SK-N-SH treated with all-trans-retinoic acid at 6 μM for 48 hours (cell line): Measurements from ENCODE around the gene ALOX15B.

Experiments
- ATAC-seq: fragments of 200-7000 bp; cut with Tn5 transposase; 3 replicates; pipeline ENCODE4 v1.9.1; 2020; ENCODE audit warnings: mild to moderate bottlenecking, moderate library complexity
- ARNTL ChIP-seq: fragments of 450-650 bp; formaldehyde crosslinking; IDR thresholded peaks from 2 replicates; pipeline ENCODE4 v1.5.0; 2020; ENCODE audit warnings: low read depth, mild to moderate bottlenecking, moderate library complexity, borderline replicate concordance
- BACH2 ChIP-seq: fragments of 250-450 bp; sonication (Bioruptor Pico); IDR thresholded peaks from 2 replicates; pipeline ENCODE4 v1.9.0; 2021; ENCODE audit warnings: mild to moderate bottlenecking, borderline replicate concordance
- CREB5 ChIP-seq: fragments of 250-450 bp; sonication (Bioruptor Pico); IDR thresholded peaks from 2 replicates; pipeline ENCODE4 v1.5.1; 2020; ENCODE audit warnings: low read depth, mild to moderate bottlenecking, moderate library complexity
- CSDC2 ChIP-seq: fragments of 250-450 bp; sonication (Bioruptor Pico); IDR thresholded peaks from 2 replicates; pipeline ENCODE4 v1.5.0; 2020; ENCODE audit warnings: mild to moderate bottlenecking, moderate library complexity
- CSRNP3 ChIP-seq: fragments of 250-450 bp; sonication (Bioruptor Pico); IDR thresholded peaks from 2 replicates; pipeline ENCODE4 v1.5.1; 2021; ENCODE audit warnings: mild to moderate bottlenecking, moderate library complexity
- ESRRG ChIP-seq: fragments of 250-450 bp; sonication (Bioruptor Pico); IDR thresholded peaks from 2 replicates; pipeline ENCODE4 v1.6.1; 2021; ENCODE audit warnings: mild to moderate bottlenecking
- GLIS3 ChIP-seq: fragments of 250-450 bp; sonication (Bioruptor Pico); IDR thresholded peaks from 2 replicates; pipeline ENCODE4 v1.5.0; 2020; ENCODE audit warnings: mild to moderate bottlenecking, moderate library complexity
- ISL1 ChIP-seq: fragments of 250-450 bp; sonication (Bioruptor Pico); IDR thresholded peaks from 2 replicates; pipeline ENCODE4 v2.1.2; 2022; ENCODE audit warnings: mild to moderate bottlenecking, moderate library complexity
- OSR1 ChIP-seq: fragments of 250-450 bp; sonication (Bioruptor Pico); IDR thresholded peaks from 2 replicates; pipeline ENCODE4 v1.8.0; 2022; ENCODE audit warnings: moderate library complexity, mild to moderate bottlenecking, inconsistent platforms
- PATZ1 ChIP-seq: fragments of 250-450 bp; sonication (Bioruptor Pico); IDR thresholded peaks from 2 replicates; pipeline ENCODE4 v1.8.0; 2020; ENCODE audit warnings: mild to moderate bottlenecking, moderate library complexity, borderline replicate concordance
- PPARA ChIP-seq: fragments of 250-450 bp; sonication (Bioruptor Pico); IDR thresholded peaks from 2 replicates; pipeline ENCODE4 v1.5.0; 2020; ENCODE audit warnings: mild to moderate bottlenecking, borderline replicate concordance
- RARB ChIP-seq: fragments of 250-450 bp; sonication (Bioruptor Pico); IDR thresholded peaks from 2 replicates; pipeline ENCODE4 v1.8.0; 2021; ENCODE audit warnings: mild to moderate bottlenecking, moderate library complexity
- SNAI2 ChIP-seq: fragments of 250-450 bp; sonication (Bioruptor Pico); IDR thresholded peaks from 2 replicates; pipeline ENCODE4 v1.5.0; 2020; ENCODE audit warnings: mild to moderate bottlenecking, moderate library complexity
- TCF4 ChIP-seq: fragments of 250-450 bp; sonication (Bioruptor Pico); IDR thresholded peaks from 2 replicates; pipeline ENCODE4 v1.8.0; 2021; ENCODE audit warnings: mild to moderate bottlenecking, moderate library complexity, borderline replicate concordance
- TOX ChIP-seq: fragments of 250-450 bp; sonication (Bioruptor Pico); IDR thresholded peaks from 2 replicates; pipeline ENCODE4 v1.8.0; 2021; ENCODE audit warnings: mild to moderate bottlenecking, moderate library complexity, borderline replicate concordance
- TSHZ2 ChIP-seq: fragments of 250-450 bp; sonication (Bioruptor Pico); IDR thresholded peaks from 2 replicates; pipeline ENCODE4 v1.5.0; 2020; ENCODE audit warnings: mild to moderate bottlenecking, moderate library complexity
- ZC3H10 ChIP-seq: fragments of 250-450 bp; sonication (Bioruptor Pico); IDR thresholded peaks from 2 replicates; pipeline ENCODE4 v1.5.1; 2021; ENCODE audit warnings: mild to moderate bottlenecking, moderate library complexity
- ZFP3 ChIP-seq: fragments of 250-450 bp; sonication (Bioruptor Pico); IDR thresholded peaks from 2 replicates; pipeline ENCODE4 v1.5.0; 2020; ENCODE audit warnings: mild to moderate bottlenecking, moderate library complexity
- ZFP30 ChIP-seq: fragments of 450-650 bp; formaldehyde crosslinking; IDR thresholded peaks from 2 replicates; pipeline ENCODE4 v1.5.0; 2022; ENCODE audit warnings: mild to moderate bottlenecking, moderate library complexity
- ZNF565 ChIP-seq: fragments of 450-650 bp; formaldehyde crosslinking; conservative IDR thresholded peaks from 2 replicates; pipeline ENCODE4 v1.5.0; 2020; ENCODE audit warnings: low read depth, mild to moderate bottlenecking, moderate library complexity
- ZNF70 ChIP-seq: fragments of 450-650 bp; formaldehyde crosslinking; IDR thresholded peaks from 2 replicates; pipeline ENCODE4 v1.5.0; 2020; ENCODE audit warnings: mild to moderate bottlenecking, moderate library complexity

ALOX15B gene

GRCh38 chr17:8002721-8003593 lies 35.9 kb upstream of the ALOX15B start:
- no peak for ATAC-seq
- no peak for TF ChIP-seq ZNF565 (CRISPR knock-in tag)
- no peak for TF ChIP-seq ESRRG
- no peak for TF ChIP-seq BACH2 (CRISPR knock-in tag)
- TF ChIP-seq CSRNP3 (CRISPR knock-in tag), result no peak
- TF ChIP-seq CREB5 (CRISPR knock-in tag), result no peak
- no peak for TF ChIP-seq TOX (CRISPR knock-in tag)
- no peak for TF ChIP-seq ZNF70 (CRISPR knock-in tag)
- TF ChIP-seq PATZ1 (CRISPR knock-in tag), result no peak
- no peak for TF ChIP-seq CSDC2 (CRISPR knock-in tag)

GRCh38 chr17:8003594-8004181 lies 35.2 kb upstream of the ALOX15B start:
- TF ChIP-seq ISL1 (CRISPR knock-in tag) (no peak), BACH2 (CRISPR knock-in tag) (no peak), TSHZ2 (CRISPR knock-in tag) (no peak), SNAI2 (CRISPR knock-in tag) (no peak), ARNTL (CRISPR knock-in tag) (no peak), ZNF565 (CRISPR knock-in tag) (no peak), PPARA (CRISPR knock-in tag) (no peak), ESRRG (no peak), ZFP30 (no peak), ZFP3 (no peak), CSRNP3 (CRISPR knock-in tag) (no peak), TOX (CRISPR knock-in tag) (no peak)
- TF ChIP-seq, all 23 proteins: peak for 0
- ATAC-seq, result no peak

- TF ChIP-seq TCF4 (CRISPR knock-in tag) (no peak), TSHZ2 (CRISPR knock-in tag) (no peak), ZNF70 (CRISPR knock-in tag) (no peak), ESRRG (no peak), RARB (no peak), ISL1 (CRISPR knock-in tag) (no peak), TOX (CRISPR knock-in tag) (no peak), GLIS3 (no peak), ARNTL (CRISPR knock-in tag) (no peak), ZC3H10 (CRISPR knock-in tag) (no peak), OSR1 (no peak), CSDC2 (CRISPR knock-in tag) (no peak), CREB5 (CRISPR knock-in tag) (no peak), PPARA (CRISPR knock-in tag) (no peak), ZNF565 (CRISPR knock-in tag) (no peak)
- TF ChIP-seq, all 23 proteins: peak for 0
- ATAC-seq, result peak; percentile 92
Measured at GRCh38 chr17:8004899-8005298, 34.0 kb upstream of the ALOX15B start.
